Midbrain (tissue), 1 donor: ENCODE data around the gene SEMA6C.
"Not testable (repeated sequence)": the region's sequence is repeated elsewhere in the genome, so short reads cannot be mapped to it uniquely, and the experiment has no call there.

ENCODE experiments used
- DNase-seq: peaks from one replicate; lab custom pipeline; 2025; lab: John Stamatoyannopoulos, UW

SEMA6C gene

GRCh38 chr1:151146412-151147131 lies at the start of gene SEMA6C:
Gene SEMA6C (minus strand): TSS chr1:151146631. CDS start chr1:151142621, 4,010 bp downstream.
- DNase-seq, result peak; percentile 97

- not testable (repeated sequence) for DNase-seq
These were observed 48.6 kb upstream of the SEMA6C start for GRCh38 chr1:151194894-151195594.

- DNase-seq, result no peak
These were observed 47.4 kb upstream of the SEMA6C start for GRCh38 chr1:151193856-151194255.

- DNase-seq, result no peak
These were observed 46.9 kb upstream of the SEMA6C start for GRCh38 chr1:151193304-151193703.

GRCh38 chr1:151192047-151192446 lies 45.6 kb upstream of the SEMA6C start:
- no peak for DNase-seq

GRCh38 chr1:151189637-151190445 lies 43.4 kb upstream of the SEMA6C start, which contains the start of gene VPS72:
Gene VPS72 (minus strand): TSS chr1:151190197. CDS start chr1:151190121, 76 bp downstream.
- DNase-seq, result peak; percentile 85

GRCh38 chr1:151188667-151189066 lies 42.2 kb upstream of the SEMA6C start:
- DNase-seq, result not testable (repeated sequence)

GRCh38 chr1:151187205-151187604 lies 40.8 kb upstream of the SEMA6C start:
- DNase-seq, result no peak

GRCh38 chr1:151184211-151184610 lies 37.8 kb upstream of the SEMA6C start:
- no peak for DNase-seq

- no peak for DNase-seq
These were observed 30.1 kb upstream of the SEMA6C start for GRCh38 chr1:151176514-151177045.

- no peak for DNase-seq
These were observed 29.4 kb upstream of the SEMA6C start, which contains the start of gene TMOD4 for GRCh38 chr1:151175863-151176262. Gene TMOD4 (minus strand): TSS chr1:151175981. CDS start chr1:151174875, 1,106 bp downstream.

- peak; percentile 84 for DNase-seq
These were observed 28.8 kb upstream of the SEMA6C start for GRCh38 chr1:151175041-151175741.

GRCh38 chr1:151171190-151171589 lies 24.8 kb upstream of the SEMA6C start:
- DNase-seq, result no peak

- no peak for DNase-seq
These were observed 20.7 kb upstream of the SEMA6C start for GRCh38 chr1:151167116-151167515.

- no peak for DNase-seq
These were observed 20.1 kb upstream of the SEMA6C start for GRCh38 chr1:151166505-151166956.

- peak; percentile 98 for DNase-seq
These were observed 19.5 kb upstream of the SEMA6C start, which contains the start of the genes LYSMD1 and SCNM1 for GRCh38 chr1:151165738-151166504. Gene LYSMD1 (minus strand): TSS chr1:151165902. CDS start chr1:151165258, 644 bp downstream. Gene SCNM1 (plus strand): TSS chr1:151166144. CDS start chr1:151166153, 9 bp downstream.

- peak; percentile 71 for DNase-seq
These were observed 18.9 kb upstream of the SEMA6C start for GRCh38 chr1:151165281-151165737.

- DNase-seq, result peak; percentile 62
These were observed 18.4 kb upstream of the SEMA6C start for GRCh38 chr1:151164732-151165280.

- DNase-seq, result no peak
These were observed 12.9 kb upstream of the SEMA6C start for GRCh38 chr1:151159373-151159772.

GRCh38 chr1:151158751-151159251 lies 12.4 kb upstream of the SEMA6C start:
- DNase-seq, result no peak
